GM20000 (cell line): Measurements from ENCODE around the gene HYAL3.

ENCODE experiments used
- DNase-seq: peaks from one replicate; pipeline ENCODE4 v3.0.0; 2012; ENCODE audit warnings: low spot score
- TF ChIP-seq, protein P1 (sequence below): IDR thresholded peaks from 2 replicates; pipeline ENCODE4 v1.5.1; 2012; ENCODE audit warnings: mild to moderate bottlenecking, control low read depth; ENCODE audit errors: extremely low read depth, missing control alignments

Gene HYAL3

DNA sequence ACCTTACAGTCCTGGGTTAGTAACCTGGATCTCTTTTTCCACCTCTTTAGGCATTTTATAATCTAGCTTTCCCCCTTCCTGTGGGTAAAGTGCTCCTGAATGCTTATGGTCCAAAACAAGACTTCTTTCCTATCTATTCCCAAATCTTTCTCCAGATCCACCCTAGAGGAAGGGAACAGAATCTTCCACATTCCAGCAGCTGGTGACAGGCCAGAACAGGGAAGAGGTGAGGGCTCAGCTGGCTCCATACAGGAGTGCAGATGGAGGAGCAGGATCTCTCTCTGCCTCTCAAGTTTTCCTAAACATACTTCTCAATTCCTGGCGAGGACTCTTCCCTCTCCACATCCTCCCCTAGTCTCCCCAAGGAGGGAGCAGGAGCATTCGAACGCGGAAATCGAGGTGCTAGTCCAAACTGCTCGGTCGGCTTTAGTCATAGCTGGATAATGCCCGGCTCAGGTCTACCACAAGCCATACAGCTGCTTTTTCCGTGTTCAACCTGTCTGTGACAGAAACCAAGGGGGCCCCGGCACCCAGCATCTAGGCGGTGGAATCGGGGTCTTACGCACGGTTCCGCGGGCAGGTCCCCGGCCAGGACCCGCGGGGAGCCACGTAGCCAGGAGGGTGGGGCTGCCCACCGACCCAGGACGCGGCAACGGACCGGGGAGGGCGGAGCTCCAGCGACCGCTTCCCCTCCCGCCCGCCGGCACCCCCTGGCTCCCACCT, 37.4 kb upstream of the HYAL3 start:
- no peak for DNase-seq
- TF ChIP-seq, protein P1, sequence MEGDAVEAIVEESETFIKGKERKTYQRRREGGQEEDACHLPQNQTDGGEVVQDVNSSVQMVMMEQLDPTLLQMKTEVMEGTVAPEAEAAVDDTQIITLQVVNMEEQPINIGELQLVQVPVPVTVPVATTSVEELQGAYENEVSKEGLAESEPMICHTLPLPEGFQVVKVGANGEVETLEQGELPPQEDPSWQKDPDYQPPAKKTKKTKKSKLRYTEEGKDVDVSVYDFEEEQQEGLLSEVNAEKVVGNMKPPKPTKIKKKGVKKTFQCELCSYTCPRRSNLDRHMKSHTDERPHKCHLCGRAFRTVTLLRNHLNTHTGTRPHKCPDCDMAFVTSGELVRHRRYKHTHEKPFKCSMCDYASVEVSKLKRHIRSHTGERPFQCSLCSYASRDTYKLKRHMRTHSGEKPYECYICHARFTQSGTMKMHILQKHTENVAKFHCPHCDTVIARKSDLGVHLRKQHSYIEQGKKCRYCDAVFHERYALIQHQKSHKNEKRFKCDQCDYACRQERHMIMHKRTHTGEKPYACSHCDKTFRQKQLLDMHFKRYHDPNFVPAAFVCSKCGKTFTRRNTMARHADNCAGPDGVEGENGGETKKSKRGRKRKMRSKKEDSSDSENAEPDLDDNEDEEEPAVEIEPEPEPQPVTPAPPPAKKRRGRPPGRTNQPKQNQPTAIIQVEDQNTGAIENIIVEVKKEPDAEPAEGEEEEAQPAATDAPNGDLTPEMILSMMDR = no peak

DNA sequence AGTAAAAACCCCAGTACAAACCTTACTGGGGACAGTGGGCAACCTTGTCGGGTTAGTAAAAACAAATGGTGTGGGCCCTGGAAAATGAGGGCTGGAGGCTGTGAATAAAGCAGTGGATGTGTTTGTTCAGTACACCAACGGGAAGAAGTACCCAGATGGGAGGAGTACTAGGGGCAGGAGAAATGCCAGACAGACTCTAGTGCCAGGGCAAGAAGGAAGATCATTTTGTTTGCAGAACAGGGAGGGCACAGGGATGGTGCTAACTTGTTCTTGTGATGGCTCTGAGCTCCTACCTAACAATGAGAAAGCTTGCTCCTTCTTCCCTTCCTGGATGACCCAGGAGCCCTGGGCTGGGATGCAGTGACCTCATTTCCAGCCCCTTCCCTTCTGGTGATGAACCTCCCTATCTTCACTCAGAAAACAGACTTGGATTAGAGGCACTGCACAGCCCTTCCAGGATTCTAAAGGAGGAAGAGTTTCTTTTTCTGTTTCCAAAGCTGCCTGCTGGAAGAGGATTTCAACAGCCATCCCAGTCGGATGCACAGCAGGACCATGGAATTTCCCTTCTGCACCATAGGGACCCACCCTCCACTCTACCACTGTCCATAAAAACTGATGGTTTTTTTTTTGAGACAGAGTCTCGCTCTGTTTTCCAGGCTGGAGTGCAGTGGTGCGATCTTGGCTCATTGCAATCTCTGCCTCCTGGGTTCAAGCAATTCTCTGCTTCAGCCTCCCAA, 35.3 kb upstream of the HYAL3 start:
- TF ChIP-seq, protein P1 = no peak
- no peak for DNase-seq

DNA sequence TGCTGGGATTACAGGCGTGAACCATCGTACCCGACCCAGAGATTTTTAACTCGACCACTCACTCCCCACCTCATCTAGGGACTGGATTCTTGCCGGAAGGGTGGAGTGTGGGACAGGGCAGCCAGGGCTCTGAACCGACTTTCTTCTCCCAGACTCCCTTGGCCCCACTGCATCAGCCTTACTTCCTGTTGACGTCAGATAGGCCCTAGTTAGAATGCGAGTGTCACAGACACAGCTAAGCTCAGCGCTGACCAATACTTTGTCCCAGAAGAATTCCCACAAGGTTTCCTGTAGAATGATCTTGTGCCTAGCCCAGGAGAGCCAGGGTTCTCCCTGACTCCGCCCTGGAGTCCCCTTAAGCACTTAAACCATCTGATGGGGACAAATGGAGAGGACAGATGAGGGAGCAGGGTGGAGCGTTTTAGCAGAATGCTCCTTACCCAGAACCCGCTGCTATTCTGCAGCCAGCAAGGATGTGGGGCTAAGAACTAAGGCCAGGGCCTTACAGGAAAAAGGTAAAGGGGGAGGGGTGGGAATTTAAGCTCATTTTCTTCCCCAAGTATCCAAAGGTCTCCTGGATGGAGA, 34.6 kb upstream of the HYAL3 start:
- DNase-seq = no peak
- TF ChIP-seq, protein P1 = no peak

DNA sequence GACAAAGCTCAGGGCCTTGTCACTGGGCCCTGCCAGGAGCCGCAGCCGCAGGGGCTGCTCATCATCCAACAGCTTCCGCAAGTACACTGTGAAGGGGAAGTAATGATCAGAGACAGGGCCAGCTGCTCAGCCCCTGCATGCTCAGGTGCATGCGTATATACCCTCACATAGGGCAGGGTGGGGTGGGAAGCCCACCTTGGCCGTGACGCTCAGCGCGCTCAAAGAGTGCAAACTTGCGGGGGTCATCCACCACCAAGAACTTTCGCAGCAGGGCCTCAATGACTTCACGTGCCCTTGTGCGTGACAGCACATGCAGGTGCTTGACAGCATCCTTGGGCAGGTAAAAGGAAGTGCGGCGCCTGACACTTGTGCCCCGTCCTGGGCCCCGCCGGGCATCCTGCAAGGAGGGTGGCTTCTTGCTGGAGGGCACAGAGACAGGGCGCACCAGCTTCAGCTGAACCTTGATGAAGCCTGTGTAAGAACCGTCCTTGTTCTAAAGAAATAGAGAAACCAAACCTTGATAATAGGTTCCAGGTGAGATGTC, 32.2 kb upstream of the HYAL3 start:
- DNase-seq = no peak
- TF ChIP-seq, protein P1 = no peak

DNA sequence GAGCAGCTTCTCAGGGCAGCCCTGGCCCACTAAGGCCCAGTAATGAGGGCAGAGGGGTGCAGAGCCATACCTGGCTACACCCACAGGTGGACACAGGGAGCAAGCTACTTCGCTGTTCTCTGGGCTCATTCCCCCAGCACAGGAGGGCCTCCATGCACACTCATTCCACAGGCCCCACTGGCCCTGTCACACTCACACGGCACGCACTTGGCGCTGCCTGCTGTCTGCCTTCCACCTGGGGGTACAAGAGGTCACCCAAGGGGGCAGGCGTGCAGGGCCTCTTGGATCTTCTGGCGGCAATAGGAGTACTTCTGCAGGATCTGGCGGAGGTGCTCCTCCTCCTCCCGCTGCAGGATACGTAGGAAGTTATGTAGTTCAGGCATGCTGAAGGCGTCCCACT, 31.1 kb upstream of the HYAL3 start:
- TF ChIP-seq, protein P1 = no peak
- no peak for DNase-seq

DNA sequence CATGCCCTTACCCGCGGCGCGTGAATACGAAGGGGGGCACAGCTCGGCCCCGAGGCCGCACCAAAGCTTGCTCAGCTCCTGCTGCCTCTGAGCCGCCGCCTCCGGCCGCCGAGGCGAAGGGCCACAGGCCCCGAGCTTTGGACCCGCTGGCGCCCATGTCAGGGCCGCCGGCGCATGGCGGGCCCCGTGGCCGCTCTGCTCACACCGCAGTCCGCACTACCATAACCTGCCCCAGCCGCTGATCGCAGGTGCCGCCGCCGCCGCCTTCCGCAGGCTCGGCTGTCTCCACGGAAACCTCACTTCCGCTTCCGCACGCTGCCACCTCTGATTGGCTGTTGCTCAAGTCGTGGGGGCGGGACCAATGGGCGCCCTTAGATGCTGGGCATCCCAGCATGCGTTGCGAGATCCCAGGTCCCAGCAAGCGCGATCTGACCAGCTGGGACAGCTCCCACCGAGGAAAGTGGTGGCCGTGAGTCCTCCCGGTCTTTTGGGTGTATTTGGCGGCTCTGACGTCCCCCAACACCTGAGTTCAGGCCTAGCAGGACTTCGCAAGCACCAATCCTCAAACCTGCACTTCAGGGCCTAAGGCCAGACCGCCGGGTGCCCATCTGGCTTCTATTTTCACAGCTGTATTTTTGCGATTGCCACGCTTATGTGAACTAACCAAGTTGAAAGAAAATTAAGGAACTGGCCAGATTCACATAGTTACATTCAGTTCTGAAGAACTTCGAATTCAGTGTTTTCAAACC, 28.9 kb upstream of the HYAL3 start, which contains the start of gene TUSC2:
TSS of gene TUSC2 (minus strand) at position 281 of the 749 bp plus-strand sequence. CDS start at position 157, 124 bp downstream.
- TF ChIP-seq, protein P1 = no peak
- DNase-seq = peak; percentile 98

DNA sequence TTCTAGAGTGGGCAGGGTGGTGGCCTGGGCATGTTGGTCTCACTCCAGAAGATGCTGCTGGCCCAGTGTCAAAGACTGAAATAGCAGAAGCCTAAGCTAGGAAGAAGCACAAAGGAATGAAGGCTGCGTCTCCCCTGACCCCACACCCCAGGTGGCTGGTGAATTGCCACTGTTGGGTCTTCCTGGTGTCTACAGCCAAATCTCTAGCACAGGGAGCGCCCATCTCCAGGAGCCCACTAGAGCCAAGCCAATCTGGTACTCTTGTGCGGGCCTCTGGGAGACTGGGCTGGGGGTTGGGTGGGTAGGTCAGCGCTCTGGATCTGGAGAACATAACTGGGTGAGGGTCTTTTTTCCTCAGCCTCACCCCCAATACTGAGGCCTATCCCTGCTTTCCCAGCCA, 27.9 kb upstream of the HYAL3 start:
- DNase-seq = no peak
- TF ChIP-seq, protein P1 = no peak
